ENCODE measurements around the gene BIRC3. TPM values are rescaled to one million over a fixed set of nuclear protein-coding genes. Genes with fewer than 3 reads are reported as not detected.
A peak's percentile ranks its signal among the peaks of the same experiment; 100 is the strongest.
"Not testable (repeated sequence)": the region's sequence is repeated elsewhere in the genome, so short reads cannot be mapped to it uniquely, and the experiment has no call there.

BIRC3 gene
- polyA plus RNA-seq, 1 donor, result 5.7 TPM

- WGBS (ENCODE audit: insufficient coverage, low lambda C conversion rate), result 0% methylated on average over 1 of the region's 6 CpGs
- Histone ChIP-seq H3K27me3 (ENCODE audit: control insufficient read depth, insufficient read depth, low read length) (no peaks in the 10 kb centered on the region), H3K27ac (ENCODE audit: low read length) (no peak overlapping the region), H3K4me3 (ENCODE audit: low read length) (no peak overlapping the region), H3K36me3 (ENCODE audit: control insufficient read depth, insufficient read depth, low read length) (no peaks in the 10 kb centered on the region), H3K4me1 (ENCODE audit: control insufficient read depth, insufficient read depth, low read length) (no peaks in the 10 kb centered on the region), H3K9me3 (ENCODE audit: control insufficient read depth, low read depth, low read length) (no peaks in the 10 kb centered on the region)
- DNase-seq, result peak; percentile 21 to 37
Observed at GRCh38 chr11:102293873-102294601, 23.2 kb upstream of the BIRC3 start.

- no peak overlapping the region for H3K27ac ChIP-seq (ENCODE audit: low read length)
- H3K9me3 ChIP-seq (ENCODE audit: control insufficient read depth, low read depth, low read length), result no peaks in the 10 kb centered on the region
- H3K27me3 ChIP-seq (ENCODE audit: control insufficient read depth, insufficient read depth, low read length), result no peaks in the 10 kb centered on the region
- H3K4me1 ChIP-seq (ENCODE audit: control insufficient read depth, insufficient read depth, low read length), result no peaks in the 10 kb centered on the region
- 100% methylated on average over 1 of the region's 2 CpGs for WGBS (ENCODE audit: insufficient coverage, low lambda C conversion rate)
- no peak for DNase-seq
- no peak overlapping the region for H3K4me3 ChIP-seq (ENCODE audit: low read length)
- no peaks in the 10 kb centered on the region for H3K36me3 ChIP-seq (ENCODE audit: control insufficient read depth, insufficient read depth, low read length)
Observed at GRCh38 chr11:102295045-102295444, 22.2 kb upstream of the BIRC3 start.

- not testable (repeated sequence) for H3K4me3 ChIP-seq (ENCODE audit: low read length); DNase-seq; H3K27me3 ChIP-seq (ENCODE audit: control insufficient read depth, insufficient read depth, low read length); H3K9me3 ChIP-seq (ENCODE audit: control insufficient read depth, low read depth, low read length); H3K36me3 ChIP-seq (ENCODE audit: control insufficient read depth, insufficient read depth, low read length); H3K27ac ChIP-seq (ENCODE audit: low read length); H3K4me1 ChIP-seq (ENCODE audit: control insufficient read depth, insufficient read depth, low read length)
- WGBS (ENCODE audit: insufficient coverage, low lambda C conversion rate), result 100% methylated on average over 1 of the region's 4 CpGs
Observed at GRCh38 chr11:102296757-102297156, 20.5 kb upstream of the BIRC3 start.

- H3K4me3 ChIP-seq (ENCODE audit: low read length); H3K27me3 ChIP-seq (ENCODE audit: control insufficient read depth, insufficient read depth, low read length); H3K27ac ChIP-seq (ENCODE audit: low read length); DNase-seq; H3K36me3 ChIP-seq (ENCODE audit: control insufficient read depth, insufficient read depth, low read length); H3K4me1 ChIP-seq (ENCODE audit: control insufficient read depth, insufficient read depth, low read length): not testable (repeated sequence)
- no CpG with 5 or more reads among the region's 2 CpGs for WGBS (ENCODE audit: insufficient coverage, low lambda C conversion rate)
- peaks cover 14% of the 10 kb centered on the region for H3K9me3 ChIP-seq (ENCODE audit: control insufficient read depth, low read depth, low read length)
Observed at GRCh38 chr11:102300837-102301236, 16.4 kb upstream of the BIRC3 start.

GRCh38 chr11:102302241-102302640 lies 15.0 kb upstream of the BIRC3 start:
- no peak overlapping the region for H3K27ac ChIP-seq (ENCODE audit: low read length)
- no peaks in the 10 kb centered on the region for H3K36me3 ChIP-seq (ENCODE audit: control insufficient read depth, insufficient read depth, low read length)
- H3K4me3 ChIP-seq (ENCODE audit: low read length), result no peak overlapping the region
- peaks cover 14% of the 10 kb centered on the region for H3K9me3 ChIP-seq (ENCODE audit: control insufficient read depth, low read depth, low read length)
- H3K27me3 ChIP-seq (ENCODE audit: control insufficient read depth, insufficient read depth, low read length), result no peaks in the 10 kb centered on the region
- no peak for DNase-seq
- no CpG with 5 or more reads among the region's 1 CpG for WGBS (ENCODE audit: insufficient coverage, low lambda C conversion rate)
- peaks cover 11% of the 10 kb centered on the region for H3K4me1 ChIP-seq (ENCODE audit: control insufficient read depth, insufficient read depth, low read length)

GRCh38 chr11:102304686-102305085 lies 12.6 kb upstream of the BIRC3 start:
- whole genome bisulfite sequencing (ENCODE audit: insufficient coverage, low lambda C conversion rate), result no CpG with 5 or more reads among the region's 4 CpGs

GRCh38 chr11:102305352-102306047 lies 11.8 kb upstream of the BIRC3 start:
- WGBS (ENCODE audit: insufficient coverage, low lambda C conversion rate), result no CpG with 5 or more reads among the region's 3 CpGs
- H3K27me3 ChIP-seq (ENCODE audit: control insufficient read depth, insufficient read depth, low read length), result no peaks in the 10 kb centered on the region
- H3K27ac ChIP-seq (ENCODE audit: low read length), result peak overlapping the region; percentile 61
- H3K4me3 ChIP-seq (ENCODE audit: low read length), result no peak overlapping the region
- peaks cover 14% of the 10 kb centered on the region for H3K9me3 ChIP-seq (ENCODE audit: control insufficient read depth, low read depth, low read length)
- H3K36me3 ChIP-seq (ENCODE audit: control insufficient read depth, insufficient read depth, low read length), result no peaks in the 10 kb centered on the region
- peaks cover 11% of the 10 kb centered on the region for H3K4me1 ChIP-seq (ENCODE audit: control insufficient read depth, insufficient read depth, low read length)
- no peak for DNase-seq

More at GRCh38 chr11:102304686-102305085, 12.6 kb upstream of the BIRC3 start:
- no peaks in the 10 kb centered on the region for H3K36me3 ChIP-seq (ENCODE audit: control insufficient read depth, insufficient read depth, low read length)
- no peak for DNase-seq
- peaks cover 14% of the 10 kb centered on the region for H3K9me3 ChIP-seq (ENCODE audit: control insufficient read depth, low read depth, low read length)
- no peaks in the 10 kb centered on the region for H3K27me3 ChIP-seq (ENCODE audit: control insufficient read depth, insufficient read depth, low read length)
- H3K4me3 ChIP-seq (ENCODE audit: low read length), result no peak overlapping the region
- peaks cover 11% of the 10 kb centered on the region for H3K4me1 ChIP-seq (ENCODE audit: control insufficient read depth, insufficient read depth, low read length)
- H3K27ac ChIP-seq (ENCODE audit: low read length), result no peak overlapping the region

GRCh38 chr11:102306048-102306597 lies 11.2 kb upstream of the BIRC3 start:
- Histone ChIP-seq H3K27ac (ENCODE audit: low read length) (peak overlapping the region; percentile 61), H3K36me3 (ENCODE audit: control insufficient read depth, insufficient read depth, low read length) (no peaks in the 10 kb centered on the region), H3K27me3 (ENCODE audit: control insufficient read depth, insufficient read depth, low read length) (no peaks in the 10 kb centered on the region), H3K4me1 (ENCODE audit: control insufficient read depth, insufficient read depth, low read length) (peaks cover 11% of the 10 kb centered on the region), H3K9me3 (ENCODE audit: control insufficient read depth, low read depth, low read length) (peaks cover 14% of the 10 kb centered on the region), H3K4me3 (ENCODE audit: low read length) (no peak overlapping the region)
- DNase-seq, result peak; percentile 56 to 68
- 80% methylated on average over 1 of the region's 5 CpGs for WGBS (ENCODE audit: insufficient coverage, low lambda C conversion rate)

- no CpG with 5 or more reads among the region's 9 CpGs for WGBS (ENCODE audit: insufficient coverage, low lambda C conversion rate)
- DNase-seq, result no peak
Observed at GRCh38 chr11:102306817-102307726, 10.2 kb upstream of the BIRC3 start.

GRCh38 chr11:102307727-102308038 lies 9.6 kb upstream of the BIRC3 start:
- Histone ChIP-seq H3K4me3 (ENCODE audit: low read length) (no peak overlapping the region), H3K27ac (ENCODE audit: low read length) (no peak overlapping the region), H3K9me3 (ENCODE audit: control insufficient read depth, low read depth, low read length) (peaks cover 13% of the 10 kb centered on the region), H3K36me3 (ENCODE audit: control insufficient read depth, insufficient read depth, low read length) (no peaks in the 10 kb centered on the region), H3K4me1 (ENCODE audit: control insufficient read depth, insufficient read depth, low read length) (peaks cover 11% of the 10 kb centered on the region), H3K27me3 (ENCODE audit: control insufficient read depth, insufficient read depth, low read length) (no peaks in the 10 kb centered on the region)
- DNase-seq, result no peak

More at GRCh38 chr11:102306817-102307726, 10.2 kb upstream of the BIRC3 start:
- H3K4me3 ChIP-seq (ENCODE audit: low read length), result no peak overlapping the region
- peaks cover 14% of the 10 kb centered on the region for H3K9me3 ChIP-seq (ENCODE audit: control insufficient read depth, low read depth, low read length)
- no peak overlapping the region for H3K27ac ChIP-seq (ENCODE audit: low read length)
- peaks cover 11% of the 10 kb centered on the region for H3K4me1 ChIP-seq (ENCODE audit: control insufficient read depth, insufficient read depth, low read length)
- H3K36me3 ChIP-seq (ENCODE audit: control insufficient read depth, insufficient read depth, low read length), result no peaks in the 10 kb centered on the region
- no peaks in the 10 kb centered on the region for H3K27me3 ChIP-seq (ENCODE audit: control insufficient read depth, insufficient read depth, low read length)

Data from large intestine (tissue), 3 donors.